Measurements from ENCODE around the gene LGALS3BP.

The LGALS3BP gene

DNA sequence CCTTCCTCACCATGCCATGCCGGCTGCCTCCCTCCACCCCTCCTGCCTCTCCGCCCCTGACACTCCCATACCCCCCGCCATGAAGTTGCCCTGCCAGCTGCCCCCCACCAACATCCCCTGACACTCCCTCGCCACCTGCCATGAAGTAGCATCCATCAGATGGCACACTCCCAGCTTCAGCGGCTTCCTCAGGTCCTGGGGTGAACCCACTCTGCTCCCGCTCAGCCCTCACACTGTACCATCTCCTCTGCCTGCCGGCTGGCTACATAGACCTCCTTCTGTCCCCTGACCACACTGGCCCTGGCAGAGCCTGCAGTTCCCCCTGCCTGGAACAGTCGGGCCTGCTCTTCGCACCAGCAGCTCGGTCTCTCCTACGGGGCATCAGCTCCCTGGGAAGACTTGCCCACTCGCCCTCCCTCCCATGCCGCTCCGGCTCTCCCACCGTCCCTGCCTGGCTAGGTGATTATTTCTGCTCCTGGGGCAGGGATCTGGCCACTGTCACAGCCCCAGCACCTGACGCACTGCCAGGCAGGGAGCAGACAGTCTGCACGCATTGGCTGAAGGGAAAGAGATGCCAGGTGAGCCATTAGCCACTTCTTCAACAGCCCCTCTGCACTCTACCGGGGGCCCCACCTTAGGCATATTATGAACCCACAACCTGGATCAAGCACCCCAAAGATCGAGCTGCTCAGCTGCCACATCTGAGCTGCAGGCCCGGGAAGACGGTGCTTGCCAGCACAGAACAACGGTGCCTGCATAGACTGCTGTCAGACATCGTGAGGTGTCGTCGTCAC is 20.9 kb upstream of the LGALS3BP start:
- DNase-seq, result no peak

DNA sequence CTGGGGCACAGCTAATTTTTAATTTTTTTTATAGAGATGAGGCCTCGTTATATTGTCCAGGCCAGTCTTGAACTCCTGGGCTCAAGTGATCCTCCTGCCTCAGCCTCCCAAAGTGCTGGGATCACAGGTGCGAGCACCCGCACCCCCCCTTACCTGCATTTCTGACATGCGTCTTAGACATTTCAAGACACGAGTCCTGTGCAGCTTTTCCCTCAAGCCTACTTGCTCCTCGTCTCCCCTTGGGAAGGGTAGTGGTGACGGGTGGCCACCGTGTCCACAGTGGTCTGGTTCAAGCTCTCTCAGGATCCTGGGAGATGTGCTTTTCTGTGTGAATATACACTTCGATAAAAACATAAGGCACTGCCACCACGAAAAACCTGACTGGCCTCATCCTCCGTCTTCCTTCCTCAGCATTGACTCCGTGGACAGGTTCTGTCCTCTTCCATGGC is 20.2 kb upstream of the LGALS3BP start:
- DNase-seq, result no peak

DNA sequence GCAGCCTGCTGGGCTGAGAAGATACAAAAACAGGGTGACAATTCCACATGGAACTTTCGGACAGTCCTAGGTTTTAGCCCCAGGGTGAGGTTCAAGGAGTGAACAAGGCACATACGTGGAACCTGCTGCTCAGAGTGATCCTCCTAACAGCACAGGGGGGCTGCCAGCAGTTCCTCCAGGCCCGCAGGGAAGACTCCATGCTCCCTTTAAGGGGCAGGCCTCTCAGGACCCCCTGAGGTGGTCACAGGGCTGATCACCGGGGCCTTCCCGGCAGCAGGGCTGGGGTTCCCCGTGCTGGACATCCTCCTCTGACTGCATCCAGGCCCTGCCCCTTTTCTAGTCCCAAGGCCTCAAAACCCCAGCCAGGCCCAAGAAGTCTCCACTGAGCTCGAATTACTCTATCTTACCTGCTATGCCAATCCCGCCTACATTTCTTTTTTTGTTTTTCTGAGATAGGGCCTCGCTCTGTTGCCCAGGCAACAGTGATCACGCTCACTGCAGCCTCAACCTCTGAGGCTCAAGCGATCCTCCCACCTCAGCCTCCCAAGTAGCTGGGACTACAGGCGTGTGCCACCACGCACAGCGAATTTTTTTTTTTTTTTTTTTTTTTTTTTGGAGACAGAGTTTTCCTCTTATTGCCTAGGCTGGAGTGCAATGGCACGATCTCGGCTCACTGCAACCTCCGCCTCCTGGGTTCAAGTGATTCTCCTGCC is 19.5 kb upstream of the LGALS3BP start:
- no peak for DNase-seq

DNA sequence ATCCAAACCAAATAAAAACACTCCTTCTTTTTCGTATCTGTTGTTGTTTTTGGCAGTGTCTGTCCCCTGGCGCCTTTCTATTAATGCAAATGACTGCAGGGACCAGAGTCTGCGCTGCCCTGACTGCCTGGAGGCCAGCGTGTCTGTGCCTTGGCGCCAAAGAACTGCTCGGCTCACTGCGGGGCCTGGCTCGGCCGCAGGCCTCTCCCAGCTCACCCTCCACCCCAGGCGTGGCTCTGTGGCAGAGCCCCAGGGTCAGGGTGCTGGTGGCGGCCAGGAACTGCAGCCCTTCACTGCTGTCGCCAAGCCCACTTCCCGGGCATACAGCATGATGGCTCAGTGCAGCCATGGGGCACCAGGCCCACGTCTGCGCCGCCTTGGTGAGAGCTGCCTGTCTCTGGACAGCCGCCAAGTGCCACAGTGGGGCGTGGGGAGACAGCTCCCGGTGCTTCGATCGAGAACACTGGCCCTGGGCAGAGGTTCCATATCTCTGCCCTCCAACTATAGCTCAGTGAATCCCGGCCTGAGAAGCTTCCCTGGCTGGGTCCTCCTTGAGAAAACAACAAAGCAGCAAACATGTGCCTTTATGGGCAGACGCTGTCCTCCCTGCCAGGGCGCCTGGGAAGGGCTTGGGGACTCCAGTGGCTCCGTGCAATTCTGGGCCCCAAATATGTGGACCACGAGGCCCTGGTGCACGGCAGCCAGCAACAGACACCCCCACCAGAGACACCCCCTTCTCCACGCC is 18.8 kb upstream of the LGALS3BP start:
- DNase-seq, result peak in 5 of 51 donors; percentile 27 to 41 (median 33)

DNA sequence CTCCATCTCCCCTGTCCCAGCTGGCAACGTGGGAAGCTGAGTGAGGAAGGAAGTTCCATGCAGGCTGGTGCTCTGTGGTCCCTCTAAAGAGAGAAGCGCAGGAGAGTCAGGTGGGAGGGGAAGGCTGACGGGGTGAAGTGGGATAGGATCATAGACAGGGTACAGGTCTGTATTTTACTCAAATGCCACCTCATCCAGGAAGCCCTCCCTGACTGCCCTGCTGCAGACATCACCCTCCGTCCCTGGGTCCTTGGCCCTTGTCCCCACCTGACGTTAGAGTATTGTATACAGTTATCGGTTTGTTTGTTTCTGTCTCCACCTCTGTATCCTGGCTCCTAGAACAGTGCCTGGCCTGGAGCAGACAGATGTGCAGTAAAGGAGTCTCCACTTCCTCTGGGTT is 18.2 kb upstream of the LGALS3BP start:
- DNase-seq, result no peak

DNA sequence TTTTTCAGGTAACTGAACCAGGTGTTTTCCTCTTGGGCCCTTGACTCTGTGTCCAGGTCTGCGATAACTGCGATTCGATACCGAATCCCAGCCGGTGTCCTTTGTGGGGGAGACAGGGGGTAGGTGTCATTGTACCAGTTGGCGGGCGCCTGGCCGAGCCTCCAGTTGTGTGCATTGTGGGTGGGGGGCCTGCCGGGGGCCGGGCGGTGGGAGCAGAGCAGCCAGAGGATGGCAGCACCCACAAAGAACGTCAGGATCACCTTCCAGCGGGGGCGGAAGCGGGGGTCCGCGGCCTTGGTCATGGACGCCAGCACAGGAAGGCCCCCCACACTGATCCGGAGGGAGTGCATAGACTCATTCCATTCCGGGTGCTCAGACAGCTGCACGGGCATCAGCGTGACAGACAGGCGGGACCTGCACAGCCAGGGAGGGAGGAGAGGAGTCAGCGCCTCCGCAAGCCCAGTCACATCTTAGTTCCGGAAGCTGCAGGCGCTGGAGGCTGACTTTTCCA is 17.6 kb upstream of the LGALS3BP start:
- DNase-seq, result no peak

DNA sequence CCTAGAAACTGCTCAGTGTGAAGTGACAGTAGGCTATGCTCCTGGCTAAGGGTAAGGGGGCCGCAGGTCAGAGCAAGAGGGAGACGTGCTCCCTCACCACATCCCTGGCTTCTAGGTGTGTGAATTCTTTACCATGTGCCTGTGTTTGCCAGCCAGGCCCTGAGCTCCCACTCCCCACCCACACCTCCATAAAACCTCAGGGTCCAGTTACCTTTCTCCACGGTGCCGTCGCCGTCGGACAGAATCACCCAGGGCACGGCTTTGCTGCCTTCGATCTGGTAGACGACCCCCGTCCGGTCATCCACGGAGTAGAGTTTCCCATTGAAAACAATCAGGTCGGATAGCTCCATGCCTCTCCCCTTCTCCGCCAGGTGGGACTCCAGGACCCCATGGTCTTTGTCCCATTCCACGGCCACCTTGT is 17.1 kb upstream of the LGALS3BP start:
- no peak for DNase-seq

DNA sequence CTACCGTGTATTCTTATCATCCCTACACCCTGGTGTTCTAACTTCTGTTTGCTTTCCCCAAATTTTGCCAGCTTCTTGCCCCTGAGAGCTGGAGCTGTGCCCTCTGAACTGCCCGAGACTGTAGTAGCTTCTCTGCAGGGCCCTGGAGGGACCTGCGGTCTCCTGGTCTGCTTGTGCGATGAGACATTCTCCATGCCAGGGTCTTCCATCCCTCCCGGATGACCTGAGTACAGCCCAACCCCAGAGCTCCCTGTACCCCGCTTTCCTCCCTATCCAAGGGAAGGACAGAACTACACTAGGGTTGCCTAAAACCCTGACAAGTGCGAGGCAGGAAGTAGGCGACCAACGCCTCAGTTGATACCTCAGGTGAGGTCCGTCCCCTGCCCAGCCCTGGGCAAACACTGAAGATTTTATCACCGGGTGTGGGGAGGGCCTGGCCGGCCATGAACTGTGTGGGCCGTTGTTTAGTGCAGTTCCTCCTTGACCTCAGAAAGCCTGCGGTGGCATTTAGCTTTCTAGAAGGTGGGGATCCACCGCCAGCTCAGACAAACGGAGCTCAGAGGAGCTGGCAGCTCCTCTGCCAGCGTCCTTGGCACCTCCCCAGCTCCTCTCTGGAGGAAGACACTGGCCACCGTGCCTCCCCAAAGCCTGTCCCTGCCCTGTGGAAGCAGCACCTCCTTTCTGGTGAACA is 16.2 kb upstream of the LGALS3BP start:
- peak in 13 of 51 donors; percentile 17 to 55 (median 34) for DNase-seq

DNA sequence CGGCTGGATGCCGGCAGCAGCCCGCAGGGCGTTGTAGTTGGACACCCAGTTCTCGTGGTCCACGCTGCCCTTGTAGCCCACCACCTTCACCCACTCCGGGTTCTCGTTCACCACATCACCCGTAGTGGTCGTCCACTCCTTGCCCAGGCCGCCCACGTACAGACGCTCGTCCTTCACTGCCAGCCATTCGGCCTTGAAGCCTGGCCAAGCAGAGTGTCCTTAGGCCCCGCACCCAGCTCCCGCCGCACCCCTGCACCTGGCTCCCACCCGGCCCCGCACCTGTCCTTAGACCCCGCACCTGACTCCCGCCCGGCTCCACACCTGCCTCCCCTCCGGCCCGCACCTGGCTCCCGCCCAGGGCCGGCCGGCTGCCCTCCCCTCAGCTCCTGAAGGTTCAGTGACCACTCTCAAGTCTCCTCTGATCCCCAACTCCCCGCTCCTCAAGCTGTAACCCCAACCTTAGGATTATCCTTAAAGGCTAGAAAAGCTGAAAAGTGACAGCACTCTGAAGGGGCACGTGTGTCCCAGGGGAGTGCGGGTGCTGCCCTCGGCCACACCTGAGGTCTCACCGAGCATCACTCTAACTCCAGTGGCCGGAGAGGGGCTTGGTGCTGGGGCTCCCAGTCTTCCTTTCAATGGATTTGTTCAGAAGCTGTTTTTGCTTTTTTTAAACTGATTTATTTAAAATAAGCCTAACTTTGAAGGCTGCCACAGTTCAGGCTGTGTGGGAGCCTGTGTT is 15.5 kb upstream of the LGALS3BP start:
- no peak for DNase-seq

DNA sequence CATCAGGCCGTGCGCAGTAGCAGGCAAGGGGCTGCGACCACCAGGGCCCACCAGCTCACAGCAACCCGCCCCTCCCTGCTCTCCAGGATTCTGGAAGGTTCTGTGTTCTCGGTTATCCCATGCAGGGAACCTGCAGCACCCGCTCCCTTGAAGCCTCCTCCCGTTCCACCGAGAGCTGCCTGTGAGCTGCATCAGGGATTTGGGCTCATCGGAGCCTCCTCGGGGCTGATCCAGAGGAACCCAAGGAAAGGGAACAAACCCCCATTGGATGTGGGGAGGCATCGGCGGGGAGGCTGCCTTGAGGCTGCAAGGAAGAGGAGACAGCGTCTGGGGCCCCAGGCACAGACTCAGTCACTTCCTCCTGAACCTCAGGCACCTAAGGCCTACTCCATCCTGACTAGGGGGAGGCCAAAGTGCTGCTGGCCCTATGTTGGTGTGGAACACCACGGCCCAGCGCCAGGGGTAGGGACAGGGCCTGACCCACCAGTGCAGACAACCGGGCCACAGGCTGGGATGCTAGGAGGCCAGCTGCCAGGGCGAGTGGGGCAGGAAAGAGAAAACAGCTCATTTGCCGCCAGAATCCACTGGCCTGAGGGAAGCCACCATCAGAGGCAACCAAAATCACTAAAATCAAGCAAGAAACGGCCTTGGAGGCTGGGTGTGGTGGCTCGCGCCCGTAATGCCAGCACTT is 14.4 kb upstream of the LGALS3BP start:
- no peak for DNase-seq

DNA sequence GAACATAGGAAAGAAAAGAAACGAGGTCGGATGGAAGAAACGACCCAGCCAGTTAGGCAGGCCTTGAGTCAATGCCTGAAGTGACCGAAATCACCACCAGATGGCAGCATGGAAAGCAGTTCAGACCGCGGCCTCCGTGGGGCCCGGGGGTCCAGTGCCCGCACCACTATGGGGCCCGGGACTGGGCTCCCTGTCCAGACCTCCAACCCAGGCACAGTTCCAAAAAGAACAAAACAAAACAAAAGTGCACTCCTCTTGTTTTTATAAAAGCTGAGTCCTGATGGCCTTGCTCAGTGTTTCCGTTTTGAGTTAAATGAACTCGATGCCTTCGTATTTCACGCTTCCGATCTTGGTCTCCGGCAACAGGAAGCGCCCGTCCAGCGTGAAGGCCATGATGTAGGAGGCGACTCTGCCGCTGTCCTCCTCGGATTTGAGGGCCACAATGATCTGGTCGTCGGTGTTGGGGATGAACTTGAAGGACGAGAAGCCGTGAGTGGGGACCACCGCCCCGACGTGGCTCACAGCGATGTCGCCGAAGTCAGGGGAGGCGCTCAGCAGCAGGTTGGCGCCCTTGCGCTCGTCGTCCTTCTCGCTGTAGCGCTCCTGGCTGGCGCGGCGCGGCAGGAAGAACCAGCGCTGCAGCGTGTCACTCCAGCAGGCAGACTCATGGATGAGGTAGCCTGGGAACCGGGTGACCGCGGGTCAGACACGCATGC is 13.7 kb upstream of the LGALS3BP start:
- DNase-seq, result peak in 26 of 51 donors; percentile 18 to 68 (median 36)

DNA sequence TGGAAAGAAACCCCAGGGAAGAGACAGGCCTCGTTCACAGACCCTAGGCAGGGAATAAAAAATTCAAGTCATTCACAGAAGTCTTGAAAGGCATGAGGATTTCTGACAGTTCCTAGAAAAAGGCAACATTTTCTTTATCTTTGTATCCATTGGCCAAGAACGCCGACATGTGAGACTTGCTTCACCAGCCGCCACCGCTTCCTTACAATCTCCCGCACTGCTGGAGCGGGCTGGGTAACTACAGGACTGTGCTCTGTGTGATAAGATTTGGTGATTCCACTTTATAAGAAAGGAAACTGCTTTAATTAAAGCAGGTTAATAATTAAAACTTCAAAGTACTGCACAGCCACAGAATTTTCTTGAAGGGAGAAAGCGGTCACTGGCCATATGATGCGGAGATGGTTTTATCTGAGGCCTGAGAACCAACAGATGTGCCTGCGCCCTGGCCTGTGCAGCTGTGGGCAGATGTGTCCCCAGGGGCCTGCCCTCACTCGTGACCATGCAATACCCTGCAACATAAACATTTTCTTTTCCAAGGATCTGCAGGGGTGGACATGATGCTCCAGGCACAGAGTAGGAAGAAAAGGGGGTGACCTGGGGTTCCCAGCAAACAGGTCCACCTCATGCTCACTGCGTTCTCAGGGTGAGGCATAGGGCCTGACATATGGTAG is 13.0 kb upstream of the LGALS3BP start:
- no peak for DNase-seq

DNA sequence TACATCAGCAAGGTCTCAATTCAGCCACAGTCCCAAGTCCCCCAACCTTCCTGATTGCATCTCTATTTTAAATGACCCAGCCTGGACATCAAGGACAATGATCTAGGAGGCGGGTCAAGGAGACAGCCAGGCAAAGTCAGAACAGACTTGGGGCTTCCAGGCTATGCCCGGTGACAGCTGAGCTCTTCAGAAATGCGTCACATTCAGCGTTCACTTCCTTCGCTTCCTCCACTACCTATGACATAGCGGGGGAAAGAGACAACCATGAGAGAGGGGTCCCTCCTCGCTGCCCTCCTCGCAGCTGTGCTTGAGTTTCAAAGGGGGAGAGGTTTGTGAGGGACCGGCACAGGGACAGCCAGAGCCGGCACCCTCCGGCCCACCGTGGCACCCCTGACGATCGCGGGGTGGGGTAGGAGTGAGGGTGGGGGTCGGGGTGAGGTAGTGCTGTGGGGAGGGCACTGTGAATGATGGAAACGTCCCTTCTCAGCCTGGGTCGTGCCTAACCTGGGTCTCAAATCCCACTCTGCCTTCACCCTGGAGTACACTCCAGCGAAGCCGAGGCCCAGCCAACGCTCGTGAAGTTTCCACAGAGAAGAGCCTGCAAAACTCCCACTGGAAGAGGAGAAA is 12.3 kb upstream of the LGALS3BP start:
- no peak for DNase-seq

DNA sequence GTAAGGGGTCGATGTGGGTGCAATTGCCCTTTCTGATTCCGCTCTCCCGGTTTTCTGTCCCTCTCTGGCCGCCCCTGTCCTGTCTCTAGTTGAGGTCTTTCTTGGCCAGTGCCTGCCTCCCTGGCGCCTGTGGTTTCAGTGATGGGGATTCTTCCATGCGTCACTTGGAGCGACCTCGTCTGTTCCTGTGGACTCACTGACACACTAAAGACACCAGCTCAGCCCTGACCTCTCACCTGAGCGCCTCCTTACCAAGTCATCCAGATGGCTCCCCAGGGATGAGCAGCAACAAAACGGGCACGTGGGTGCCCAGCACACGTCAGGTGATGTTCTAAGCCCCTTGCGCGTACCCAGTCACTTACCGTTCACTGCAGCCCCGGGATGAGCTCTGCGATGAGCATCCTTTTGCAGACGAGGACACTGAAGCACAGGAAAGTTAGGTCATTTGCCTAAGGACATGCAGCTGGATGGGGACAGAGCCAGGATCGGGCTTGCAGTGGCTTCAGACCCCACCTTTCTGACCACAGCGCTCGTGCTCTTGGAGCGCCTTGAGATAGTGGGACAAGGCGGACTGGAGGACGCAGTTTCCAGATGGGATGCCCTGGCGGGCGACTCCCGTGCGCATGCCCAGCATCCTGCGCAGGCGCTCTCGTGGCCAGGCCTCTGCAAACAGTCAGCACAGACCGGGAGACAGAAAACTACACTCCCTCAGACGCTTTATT is 11.5 kb upstream of the LGALS3BP start:
- no peak for DNase-seq

DNA sequence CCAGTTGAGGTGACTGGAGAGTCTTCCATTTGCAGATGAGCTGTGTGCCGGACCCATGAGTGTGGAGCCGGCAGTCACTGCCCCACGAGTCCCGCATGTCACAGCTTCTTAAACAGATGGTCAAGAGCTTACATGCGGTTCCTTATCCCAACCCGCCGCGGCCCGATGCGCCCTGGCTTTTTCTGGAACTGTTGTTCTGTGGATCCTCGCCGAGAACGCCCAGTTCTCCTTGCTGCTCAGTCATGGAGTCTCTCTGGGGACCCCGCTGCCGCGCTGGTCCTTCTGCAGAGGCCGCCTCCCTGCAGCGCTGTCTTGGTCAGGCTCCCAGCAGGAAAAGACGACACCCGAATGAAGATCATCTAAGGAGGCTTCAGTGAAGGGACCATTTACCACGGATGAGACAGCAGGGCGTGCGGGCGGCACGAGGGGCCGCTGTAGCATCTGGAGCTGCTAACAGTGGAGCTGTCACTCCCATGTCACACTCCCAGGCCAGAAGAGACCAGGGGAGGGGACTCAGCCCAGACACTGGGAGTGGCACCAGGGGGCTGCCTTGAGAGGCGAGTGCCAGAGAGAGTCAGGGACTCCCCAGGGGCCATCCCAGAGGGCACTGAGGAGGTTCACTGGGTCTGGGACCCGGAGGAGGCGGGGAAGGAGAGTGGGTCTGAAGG is 10.8 kb upstream of the LGALS3BP start:
- DNase-seq, result no peak

DNA sequence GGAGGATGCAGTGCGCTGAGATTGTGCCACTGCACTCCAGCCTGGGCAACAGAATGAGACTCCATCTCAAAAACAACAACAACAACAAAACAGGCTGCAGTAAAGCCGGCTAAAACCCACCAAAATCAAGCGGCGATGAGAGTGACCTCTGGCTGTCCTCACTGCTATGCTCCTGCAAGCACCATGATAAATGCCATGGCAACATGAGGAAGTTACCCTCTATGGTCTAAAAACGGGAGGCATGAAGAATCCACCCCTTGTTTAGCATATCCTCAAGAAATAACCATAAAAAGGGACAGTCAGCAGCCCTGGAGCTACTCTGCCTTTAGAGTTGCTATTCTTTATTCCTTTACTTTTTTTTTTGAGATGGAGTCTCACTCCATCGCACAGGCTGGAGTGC is 8.4 kb upstream of the LGALS3BP start:
- no peak for DNase-seq

Data from hypothalamus (tissue), 51 donors.